Neutrophil (primary cell): ENCODE results near the gene TSPAN33.
A peak's percentile ranks its signal among the peaks of the same experiment; 100 is the strongest.

ENCODE experiments used
- H3K27ac ChIP-seq: fragments of 200-600 bp; sonication (generic); 2 replicates; pipeline ENCODE4 v1.5.1; 2016; ENCODE audit warnings: mild to moderate bottlenecking, moderate library complexity
- H3K27me3 ChIP-seq: fragments of 200-600 bp; sonication (generic); 2 replicates; pipeline ENCODE4 v1.6.0; 2016; ENCODE audit warnings: mild to moderate bottlenecking
- H3K36me3 ChIP-seq: fragments of 200-600 bp; sonication (generic); 2 replicates; pipeline ENCODE4 v1.5.1; 2017
- H3K4me1 ChIP-seq, 2 experiments: fragments of 200-600 bp in 1 of 2; sonication (generic) in 1 of 2; 1 replicate in 1 of 2; 2 replicates in 1 of 2; pipeline versions ENCODE4 v1.5.1 to v1.6.1; 2013 to 2016; ENCODE audit warnings: low read depth in 1 of 2, low read length in 1 of 2, mild to moderate bottlenecking in 1 of 2, moderate library complexity in 1 of 2; ENCODE audit not compliant: control insufficient read depth in 1 of 2, insufficient read depth in 1 of 2
- H3K4me3 ChIP-seq, 2 experiments: fragments of 200-600 bp in 1 of 2; sonication (generic) in 1 of 2; 1 replicate in 1 of 2; 2 replicates in 1 of 2; pipeline ENCODE4 v1.5.1; 2013 to 2016; ENCODE audit warnings: low read depth in 1 of 2, low read length in 1 of 2, mild to moderate bottlenecking in 1 of 2, moderate library complexity in 1 of 2
- H3K9me3 ChIP-seq: fragments of 200-600 bp; sonication (generic); 2 replicates; pipeline ENCODE4 v1.5.1; 2016
- TF ChIP-seq, protein P1 (sequence below): fragments of 200-600 bp; sonication (generic); IDR thresholded peaks from 2 replicates; pipeline ENCODE4 v1.5.1; 2016; ENCODE audit warnings: antibody characterized with exemption

The TSPAN33 gene

DNA sequence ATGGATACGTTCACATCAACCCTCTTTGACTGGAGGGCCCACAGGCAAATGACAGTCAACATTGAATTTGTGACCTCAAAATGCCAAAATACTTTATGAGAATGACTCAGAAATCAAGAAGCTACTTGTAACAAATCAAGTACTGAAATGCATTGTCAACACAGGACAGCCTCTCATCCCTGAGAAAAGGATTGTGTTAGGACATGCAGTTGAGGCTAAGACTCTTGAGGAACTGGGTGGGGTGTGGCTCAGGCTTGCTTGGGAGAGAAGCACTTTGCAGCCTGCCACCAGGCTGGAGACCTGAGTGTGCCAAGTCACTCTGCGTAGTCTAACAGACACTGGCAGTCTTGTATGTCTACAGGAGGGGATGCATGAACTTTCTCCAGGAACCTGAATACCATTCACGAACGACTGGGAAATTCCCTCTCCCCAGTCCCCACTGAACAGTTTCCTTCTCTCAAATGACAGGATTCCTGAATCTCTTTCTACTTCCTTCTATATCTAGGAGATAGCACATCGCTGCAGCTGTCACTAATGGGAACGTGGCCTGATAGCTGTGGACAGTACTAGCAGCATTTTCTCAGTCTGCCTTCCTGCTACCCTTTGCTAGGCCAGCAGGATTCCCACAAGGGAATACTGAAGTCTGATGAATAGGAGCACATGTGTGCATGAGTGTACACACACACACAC is 40.6 kb downstream of the TSPAN33 start:
- TF ChIP-seq, protein P1, sequence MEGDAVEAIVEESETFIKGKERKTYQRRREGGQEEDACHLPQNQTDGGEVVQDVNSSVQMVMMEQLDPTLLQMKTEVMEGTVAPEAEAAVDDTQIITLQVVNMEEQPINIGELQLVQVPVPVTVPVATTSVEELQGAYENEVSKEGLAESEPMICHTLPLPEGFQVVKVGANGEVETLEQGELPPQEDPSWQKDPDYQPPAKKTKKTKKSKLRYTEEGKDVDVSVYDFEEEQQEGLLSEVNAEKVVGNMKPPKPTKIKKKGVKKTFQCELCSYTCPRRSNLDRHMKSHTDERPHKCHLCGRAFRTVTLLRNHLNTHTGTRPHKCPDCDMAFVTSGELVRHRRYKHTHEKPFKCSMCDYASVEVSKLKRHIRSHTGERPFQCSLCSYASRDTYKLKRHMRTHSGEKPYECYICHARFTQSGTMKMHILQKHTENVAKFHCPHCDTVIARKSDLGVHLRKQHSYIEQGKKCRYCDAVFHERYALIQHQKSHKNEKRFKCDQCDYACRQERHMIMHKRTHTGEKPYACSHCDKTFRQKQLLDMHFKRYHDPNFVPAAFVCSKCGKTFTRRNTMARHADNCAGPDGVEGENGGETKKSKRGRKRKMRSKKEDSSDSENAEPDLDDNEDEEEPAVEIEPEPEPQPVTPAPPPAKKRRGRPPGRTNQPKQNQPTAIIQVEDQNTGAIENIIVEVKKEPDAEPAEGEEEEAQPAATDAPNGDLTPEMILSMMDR, result no peak

DNA sequence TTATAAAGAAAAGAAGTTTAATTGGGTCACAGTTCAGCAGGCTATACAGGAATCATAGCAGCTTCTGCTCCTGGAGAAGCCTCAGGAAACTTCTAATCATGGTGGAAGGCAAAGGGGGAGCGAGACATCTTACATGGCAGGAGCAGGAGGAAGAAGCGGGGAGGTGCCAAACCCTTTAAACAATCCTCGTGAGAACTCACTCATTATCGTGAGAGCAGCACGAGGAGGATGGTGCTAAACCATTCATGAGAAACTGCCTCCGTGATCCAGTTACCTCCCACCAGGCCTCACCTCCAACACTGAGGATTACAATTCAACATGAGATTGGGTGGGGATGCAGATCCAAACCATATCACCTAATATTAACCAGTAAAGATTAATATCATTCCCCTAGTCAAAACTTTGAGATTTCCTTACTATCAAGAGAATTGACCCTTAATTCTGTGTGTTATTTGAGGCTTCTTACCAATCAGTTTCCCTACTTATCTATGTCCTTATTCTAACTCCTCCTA is 42.3 kb downstream of the TSPAN33 start:
- Histone ChIP-seq H3K27me3 (peaks cover 72% of the 10 kb centered on the region), H3K36me3 (no peaks in the 10 kb centered on the region), H3K4me1 (peaks cover 11 to 15% of the 10 kb centered on the region in 2 experiments), H3K9me3 (no peaks in the 10 kb centered on the region), H3K27ac (no peak overlapping the region), H3K4me3 (no peak overlapping the region)
- TF ChIP-seq, protein P1, result no peak

More for the DNA sequence above, 40.6 kb downstream of the TSPAN33 start:
- Histone ChIP-seq H3K27ac (no peak overlapping the region), H3K4me1 (peaks cover 11 to 15% of the 10 kb centered on the region in 2 experiments), H3K27me3 (peaks cover 55% of the 10 kb centered on the region), H3K4me3 (no peak overlapping the region), H3K36me3 (no peaks in the 10 kb centered on the region), H3K9me3 (no peaks in the 10 kb centered on the region)

DNA sequence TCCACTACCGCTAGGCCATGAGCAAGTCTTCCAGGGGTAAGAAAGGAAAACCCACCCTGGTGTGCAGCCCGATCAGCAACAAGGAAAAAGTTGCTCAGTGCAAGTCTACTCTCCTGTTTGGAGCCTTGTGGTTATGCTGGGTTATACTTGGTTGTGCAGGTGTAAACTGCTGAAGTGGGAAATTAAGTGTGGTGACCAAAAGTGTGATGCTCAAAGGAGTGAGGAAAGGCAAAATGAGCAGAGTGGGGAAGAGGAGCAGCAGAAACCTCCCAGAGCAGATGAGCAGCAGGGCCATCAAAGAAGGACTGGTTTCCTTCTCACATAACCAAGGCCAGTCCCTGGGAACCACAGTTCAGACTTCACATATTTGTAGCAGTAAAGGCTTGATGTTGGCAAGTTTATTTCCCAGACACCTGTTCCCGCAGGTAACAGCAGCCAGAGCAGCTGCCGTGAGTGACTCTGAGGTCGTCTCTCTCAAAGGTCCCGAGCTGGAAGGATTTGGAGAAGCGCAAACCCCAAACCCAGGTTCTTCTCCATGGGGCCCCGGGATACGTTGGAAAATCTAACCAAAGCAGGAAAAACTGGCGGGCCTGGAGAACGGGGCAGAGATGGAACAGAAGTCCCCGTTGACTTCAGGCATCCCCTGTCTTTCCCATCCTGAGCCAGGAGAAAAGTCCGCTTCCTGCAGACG is 43.3 kb downstream of the TSPAN33 start:
- H3K36me3 ChIP-seq, result no peaks in the 10 kb centered on the region
- H3K27ac ChIP-seq, result no peak overlapping the region
- H3K4me3 ChIP-seq, result peak overlapping the region in 1 of 2 experiments; percentile 49
- H3K4me1 ChIP-seq, result peaks cover 11 to 15% of the 10 kb centered on the region in 2 experiments
- H3K9me3 ChIP-seq, result no peaks in the 10 kb centered on the region
- TF ChIP-seq, protein P1, result no peak
- H3K27me3 ChIP-seq, result peaks cover 82% of the 10 kb centered on the region

DNA sequence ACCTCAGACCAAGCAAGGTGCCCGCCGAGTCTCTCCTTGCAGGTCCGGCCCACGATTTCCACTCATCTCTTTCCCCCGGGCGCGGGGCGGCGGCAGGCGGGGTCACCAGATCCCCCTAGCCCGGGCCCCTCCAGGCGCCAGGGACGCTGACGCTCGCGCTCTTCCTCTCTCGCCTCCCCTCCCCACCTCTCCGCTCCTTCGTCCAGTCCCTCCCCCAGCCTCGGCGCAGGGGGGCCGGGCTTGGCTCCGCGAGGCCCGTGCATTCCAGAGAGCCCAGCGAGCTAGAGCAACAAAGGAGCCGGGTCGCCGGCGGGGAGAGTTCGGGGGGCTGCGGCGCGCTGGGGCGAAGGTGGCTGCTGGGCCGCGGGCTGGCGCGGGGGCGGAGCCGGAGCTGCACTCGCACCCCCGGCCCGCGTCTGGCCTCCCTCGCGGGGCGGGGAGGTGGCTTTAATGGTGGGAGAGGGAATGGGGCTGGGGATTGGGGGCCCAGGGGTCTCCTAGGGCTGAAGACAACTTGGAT is 43.9 kb downstream of the TSPAN33 start, which contains the start of gene SMO:
SMO (plus strand) TSS at position 262 of the 520 bp plus-strand sequence. CDS start 519 bp downstream, outside the sequence.
- Histone ChIP-seq H3K27ac (no peak within 1 kb of the TSS), H3K9me3 (no peaks in the 10 kb centered on the region), H3K4me3 (peak within 1 kb of the TSS in 1 of 2 experiments; percentile 49), H3K27me3 (peaks cover 87% of the 10 kb centered on the region), H3K36me3 (no peaks in the 10 kb centered on the region), H3K4me1 (peaks cover 11 to 15% of the 10 kb centered on the region in 2 experiments)
- TF ChIP-seq, protein P1, result no peak

DNA sequence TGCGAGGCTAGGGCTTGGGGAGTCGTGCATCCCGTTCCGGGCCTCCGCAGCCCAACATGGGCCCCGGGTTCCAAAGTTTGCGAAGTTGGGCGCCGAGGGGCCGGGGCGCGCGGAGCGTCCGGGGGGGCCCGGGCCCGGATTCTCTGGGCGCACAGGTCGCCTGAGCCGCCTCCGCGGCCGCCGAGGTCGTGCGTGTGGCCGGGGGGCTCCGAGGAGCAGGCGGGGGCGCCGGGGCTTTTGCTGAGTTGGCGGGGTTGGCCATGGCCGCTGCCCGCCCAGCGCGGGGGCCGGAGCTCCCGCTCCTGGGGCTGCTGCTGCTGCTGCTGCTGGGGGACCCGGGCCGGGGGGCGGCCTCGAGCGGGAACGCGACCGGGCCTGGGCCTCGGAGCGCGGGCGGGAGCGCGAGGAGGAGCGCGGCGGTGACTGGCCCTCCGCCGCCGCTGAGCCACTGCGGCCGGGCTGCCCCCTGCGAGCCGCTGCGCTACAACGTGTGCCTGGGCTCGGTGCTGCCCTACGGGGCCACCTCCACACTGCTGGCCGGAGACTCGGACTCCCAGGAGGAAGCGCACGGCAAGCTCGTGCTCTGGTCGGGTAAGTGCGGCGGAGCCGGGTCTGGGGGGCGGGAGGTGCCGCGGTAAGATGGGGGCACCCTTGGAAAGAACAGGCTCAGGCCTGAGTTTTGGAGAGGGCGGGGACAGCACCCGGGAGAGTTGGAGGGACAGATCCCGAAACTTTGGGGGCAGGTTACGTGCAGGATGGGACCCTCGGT is 44.6 kb downstream of the TSPAN33 start:
- H3K4me1 ChIP-seq, result peaks cover 11 to 15% of the 10 kb centered on the region in 2 experiments
- peaks cover 87% of the 10 kb centered on the region for H3K27me3 ChIP-seq
- peak overlapping the region in 1 of 2 experiments; percentile 49 for H3K4me3 ChIP-seq
- no peak overlapping the region for H3K27ac ChIP-seq
- TF ChIP-seq, protein P1, result no peak
- H3K9me3 ChIP-seq, result no peaks in the 10 kb centered on the region
- no peaks in the 10 kb centered on the region for H3K36me3 ChIP-seq
